ENCODE results near the gene SPINT1. TPM values are rescaled to one million over a fixed set of nuclear protein-coding genes. Genes with fewer than 3 reads are reported as not detected.

SPINT1 gene
- total RNA-seq, 2 donors from 2014 or later, result 8.4 to 11.7 TPM

GRCh38 chr15:40886586-40886985 lies 42.7 kb downstream of the SPINT1 start:
- Mint-ChIP-seq H3K4me3 (no peak overlapping the region), H3K9me3 (no peaks in the 10 kb centered on the region), H3K36me3 (ENCODE audit: low read depth) (no peaks in the 10 kb centered on the region), H3K27me3 (no peaks in the 10 kb centered on the region), H3K27ac (no peak overlapping the region), H3K4me1 (peaks cover 5% of the 10 kb centered on the region)
- no peak for ATAC-seq (replicated peaks)

- no peaks in the 10 kb centered on the region for H3K9me3 Mint-ChIP-seq
Observed at GRCh38 chr15:40889112-40889511, 45.3 kb downstream of the SPINT1 start.

GRCh38 chr15:40891138-40891537 lies 47.3 kb downstream of the SPINT1 start:
- Mint-ChIP-seq H3K4me3 (no peak overlapping the region), H3K27me3 (no peaks in the 10 kb centered on the region), H3K4me1 (peaks cover 13% of the 10 kb centered on the region), H3K27ac (no peak overlapping the region), H3K36me3 (ENCODE audit: low read depth) (peaks cover 10% of the 10 kb centered on the region), H3K9me3 (no peaks in the 10 kb centered on the region)
- no peak for ATAC-seq (replicated peaks)

More at GRCh38 chr15:40889112-40889511, 45.3 kb downstream of the SPINT1 start:
- Mint-ChIP-seq H3K27me3 (no peaks in the 10 kb centered on the region), H3K4me3 (no peak overlapping the region), H3K27ac (no peak overlapping the region), H3K36me3 (ENCODE audit: low read depth) (no peaks in the 10 kb centered on the region), H3K4me1 (peaks cover 9% of the 10 kb centered on the region)
- ATAC-seq (replicated peaks), result no peak

GRCh38 chr15:40891810-40892446 lies 48.1 kb downstream of the SPINT1 start:
- Mint-ChIP-seq H3K4me3 (no peak overlapping the region), H3K4me1 (peaks cover 13% of the 10 kb centered on the region), H3K9me3 (no peaks in the 10 kb centered on the region), H3K27me3 (no peaks in the 10 kb centered on the region), H3K36me3 (ENCODE audit: low read depth) (peaks cover 18% of the 10 kb centered on the region), H3K27ac (no peak overlapping the region)
- ATAC-seq (replicated peaks), result no peak

- no peaks in the 10 kb centered on the region for H3K9me3 Mint-ChIP-seq
- peaks cover 13% of the 10 kb centered on the region for H3K4me1 Mint-ChIP-seq
- no peak for ATAC-seq (replicated peaks)
- H3K4me3 Mint-ChIP-seq, result peak overlapping the region; percentile 37
- no peak overlapping the region for H3K27ac Mint-ChIP-seq
- H3K27me3 Mint-ChIP-seq, result no peaks in the 10 kb centered on the region
- H3K36me3 Mint-ChIP-seq (ENCODE audit: low read depth), result peaks cover 24% of the 10 kb centered on the region
Observed at GRCh38 chr15:40892447-40893012, 48.7 kb downstream of the SPINT1 start.

GRCh38 chr15:40893019-40893670 lies 49.3 kb downstream of the SPINT1 start:
- H3K4me3 Mint-ChIP-seq, result peak overlapping the region; percentile 94
- no peak for ATAC-seq (replicated peaks)
- peaks cover 13% of the 10 kb centered on the region for H3K4me1 Mint-ChIP-seq
- peaks cover 30% of the 10 kb centered on the region for H3K36me3 Mint-ChIP-seq (ENCODE audit: low read depth)
- H3K9me3 Mint-ChIP-seq, result no peaks in the 10 kb centered on the region
- H3K27me3 Mint-ChIP-seq, result no peaks in the 10 kb centered on the region
- peak overlapping the region; percentile 94 for H3K27ac Mint-ChIP-seq

GRCh38 chr15:40893733-40894680 lies 50.2 kb downstream of the SPINT1 start, which contains the start of gene VPS18:
Gene VPS18 (plus strand): TSS chr15:40894450. CDS start chr15:40894769, 319 bp downstream.
- peak; percentile 99 for ATAC-seq (replicated peaks)
- Mint-ChIP-seq H3K27ac (peak within 1 kb of the TSS; percentile 94), H3K36me3 (ENCODE audit: low read depth) (peaks cover 39% of the 10 kb centered on the region), H3K27me3 (no peaks in the 10 kb centered on the region), H3K4me1 (peaks cover 13% of the 10 kb centered on the region), H3K4me3 (peak within 1 kb of the TSS; percentile 94), H3K9me3 (no peaks in the 10 kb centered on the region)

GRCh38 chr15:40894681-40895448 lies 51.0 kb downstream of the SPINT1 start:
- Mint-ChIP-seq H3K4me1 (peaks cover 13% of the 10 kb centered on the region), H3K9me3 (no peaks in the 10 kb centered on the region), H3K27me3 (no peaks in the 10 kb centered on the region), H3K36me3 (ENCODE audit: low read depth) (peaks cover 47% of the 10 kb centered on the region), H3K4me3 (peak overlapping the region; percentile 94), H3K27ac (peak overlapping the region; percentile 94)
- peak; percentile 40 for ATAC-seq (replicated peaks)

GRCh38 chr15:40899536-40900207 lies 55.8 kb downstream of the SPINT1 start:
- H3K27me3 Mint-ChIP-seq, result no peaks in the 10 kb centered on the region
- H3K9me3 Mint-ChIP-seq, result no peaks in the 10 kb centered on the region
- no peak overlapping the region for H3K27ac Mint-ChIP-seq
- ATAC-seq (replicated peaks), result no peak
- peaks cover 80% of the 10 kb centered on the region for H3K36me3 Mint-ChIP-seq (ENCODE audit: low read depth)
- no peak overlapping the region for H3K4me3 Mint-ChIP-seq
- peaks cover 9% of the 10 kb centered on the region for H3K4me1 Mint-ChIP-seq

GRCh38 chr15:40900256-40901052 lies 56.6 kb downstream of the SPINT1 start:
- H3K27ac Mint-ChIP-seq, result no peak overlapping the region
- no peak for ATAC-seq (replicated peaks)
- H3K9me3 Mint-ChIP-seq, result no peaks in the 10 kb centered on the region
- no peak overlapping the region for H3K4me3 Mint-ChIP-seq
- H3K36me3 Mint-ChIP-seq (ENCODE audit: low read depth), result peaks cover 74% of the 10 kb centered on the region
- H3K4me1 Mint-ChIP-seq, result peaks cover 1% of the 10 kb centered on the region
- H3K27me3 Mint-ChIP-seq, result no peaks in the 10 kb centered on the region

GRCh38 chr15:40901053-40901443 lies 57.2 kb downstream of the SPINT1 start:
- peaks cover 71% of the 10 kb centered on the region for H3K36me3 Mint-ChIP-seq (ENCODE audit: low read depth)
- no peak for ATAC-seq (replicated peaks)
- H3K27me3 Mint-ChIP-seq, result no peaks in the 10 kb centered on the region
- no peaks in the 10 kb centered on the region for H3K9me3 Mint-ChIP-seq
- no peak overlapping the region for H3K4me3 Mint-ChIP-seq
- no peaks in the 10 kb centered on the region for H3K4me1 Mint-ChIP-seq
- no peak overlapping the region for H3K27ac Mint-ChIP-seq

- Mint-ChIP-seq H3K4me1 (no peaks in the 10 kb centered on the region), H3K27ac (no peak overlapping the region), H3K9me3 (no peaks in the 10 kb centered on the region), H3K36me3 (ENCODE audit: low read depth) (peaks cover 52% of the 10 kb centered on the region), H3K4me3 (no peak overlapping the region), H3K27me3 (no peaks in the 10 kb centered on the region)
- ATAC-seq (replicated peaks), result no peak
Observed at GRCh38 chr15:40902605-40903561, 59.0 kb downstream of the SPINT1 start.

Measured in activated T-helper 17 cell treated with anti-CD3 and anti-CD28 coated beads, Interleukin-2, amount 50 U/mL, for 72 hours (primary cell).